Measurements from ENCODE around the gene TSNAX. TPM values are rescaled to one million over a fixed set of nuclear protein-coding genes. Genes with fewer than 3 reads are reported as not detected.

TSNAX gene
- polyA plus RNA-seq, 1 donor (not counting 4 experiments of a cell fraction or from before 2014, with no cell fraction given) = 32.6 TPM

- H3K27ac ChIP-seq (ENCODE audit: control insufficient read depth, insufficient read depth, low read length) = no peak overlapping the region
- dilution Hi-C loops (cut with MboI; ENCODE audit: extremely low pct_ligation_motif_present, low sequenced_read_pairs) = no loop called here
- H3K4me1 ChIP-seq (ENCODE audit: control insufficient read depth, extremely low read depth, insufficient read depth, low read length) = no peaks in the 10 kb centered on the region
- no peaks in the 10 kb centered on the region for H3K9me3 ChIP-seq (ENCODE audit: control insufficient read depth, low read depth, low read length)
- H3K36me3 ChIP-seq (ENCODE audit: control insufficient read depth in 2 of 2, extremely low read depth in 1 of 2, insufficient read depth in 2 of 2, low read length in 2 of 2) = no peaks in the 10 kb centered on the region
- H3K9ac ChIP-seq (ENCODE audit: control insufficient read depth, extremely low read depth, insufficient read depth, low read length) = no peak overlapping the region
- DNase-seq (ENCODE audit: low read depth, low spot score) (no peak), FAIRE-seq (no peak)
- H3K79me2 ChIP-seq (ENCODE audit: control insufficient read depth, insufficient read depth, low read length) = no peaks in the 10 kb centered on the region
- H3K4me2 ChIP-seq (ENCODE audit: control insufficient read depth, extremely low read depth, insufficient read depth, low read depth, low read length) = no peak overlapping the region
- TF ChIP-seq CTCF (optimal IDR thresholded peaks at IDR 0.05 in 1 of 3, IDR thresholded peaks at IDR 0.05 in 1 of 3, conservative IDR thresholded peaks at IDR 0.05 in 1 of 3; ENCODE audit: extremely low read depth in 1 of 3, insufficient read depth in 2 of 3, low read length in 3 of 3) (no peak), EZH2 (IDR thresholded peaks at IDR 0.05; ENCODE audit: low read length) (no peak)
- H3K9me1 ChIP-seq (ENCODE audit: control insufficient read depth, extremely low read depth, insufficient read depth, low read length) = no peaks in the 10 kb centered on the region
- H4K20me1 ChIP-seq (ENCODE audit: control insufficient read depth, extremely low read depth, insufficient read depth, low read length) = no peaks in the 10 kb centered on the region
- no peak overlapping the region for H2AFZ ChIP-seq (ENCODE audit: control insufficient read depth, low read length)
- H3K27me3 ChIP-seq (ENCODE audit: control insufficient read depth, extremely low read depth, insufficient read depth, low read length) = no peaks in the 10 kb centered on the region
- H3K4me3 ChIP-seq (ENCODE audit: control insufficient read depth in 2 of 3, extremely low read depth in 1 of 3, insufficient read depth in 2 of 3, low read depth in 1 of 3, low read length in 3 of 3) = no peak overlapping the region
Measured at GRCh38 chr1:231576804-231577718, 48.6 kb downstream of the TSNAX start.

GRCh38 chr1:231580874-231581273 is 52.4 kb downstream of the TSNAX start:
- H3K4me2 ChIP-seq (ENCODE audit: control insufficient read depth, extremely low read depth, insufficient read depth, low read depth, low read length) = no peak overlapping the region
- TF ChIP-seq EZH2 (IDR thresholded peaks at IDR 0.05; ENCODE audit: low read length) = no peak
- no peak for DNase-seq (ENCODE audit: low read depth, low spot score)
- no peaks in the 10 kb centered on the region for H3K27me3 ChIP-seq (ENCODE audit: control insufficient read depth, extremely low read depth, insufficient read depth, low read length)
- no peak overlapping the region for H3K4me3 ChIP-seq (ENCODE audit: control insufficient read depth in 2 of 3, extremely low read depth in 1 of 3, insufficient read depth in 2 of 3, low read depth in 1 of 3, low read length in 3 of 3)
- no peaks in the 10 kb centered on the region for H3K36me3 ChIP-seq (ENCODE audit: control insufficient read depth in 2 of 2, extremely low read depth in 1 of 2, insufficient read depth in 2 of 2, low read length in 2 of 2)
- H3K79me2 ChIP-seq (ENCODE audit: control insufficient read depth, insufficient read depth, low read length) = no peaks in the 10 kb centered on the region
- H3K9me1 ChIP-seq (ENCODE audit: control insufficient read depth, extremely low read depth, insufficient read depth, low read length) = no peaks in the 10 kb centered on the region
- no peak overlapping the region for H2AFZ ChIP-seq (ENCODE audit: control insufficient read depth, low read length)
- dilution Hi-C loops (cut with MboI; ENCODE audit: extremely low pct_ligation_motif_present, low sequenced_read_pairs) = no loop called here
- FAIRE-seq = no peak
- H3K27ac ChIP-seq (ENCODE audit: control insufficient read depth, insufficient read depth, low read length) = no peak overlapping the region
- no peak overlapping the region for H3K9ac ChIP-seq (ENCODE audit: control insufficient read depth, extremely low read depth, insufficient read depth, low read length)
- H3K9me3 ChIP-seq (ENCODE audit: control insufficient read depth, low read depth, low read length) = no peaks in the 10 kb centered on the region
- no peaks in the 10 kb centered on the region for H4K20me1 ChIP-seq (ENCODE audit: control insufficient read depth, extremely low read depth, insufficient read depth, low read length)
- peaks cover 5% of the 10 kb centered on the region for H3K4me1 ChIP-seq (ENCODE audit: control insufficient read depth, extremely low read depth, insufficient read depth, low read length)
